ENCODE measurements around the gene WDR75. TPM values are rescaled to one million over a fixed set of nuclear protein-coding genes. Genes with fewer than 3 reads are reported as not detected.

WDR75 gene
- total RNA-seq, 6 experiments from 2014 or later, result 28.9 to 35.7 (median 31.0) TPM

- Mint-ChIP-seq H3K36me3 (ENCODE audit: low read depth) (peaks cover 10% of the 10 kb centered on the region; the same call in 1 of the 2 replicates), H3K27me3 (ENCODE audit: insufficient read depth) (no peaks in the 10 kb centered on the region; the same call in 1 of the 2 replicates), H3K27ac (peak overlapping the region; percentile 84), H3K4me1 (ENCODE audit: low read depth) (peaks cover 82% of the 10 kb centered on the region), H3K4me3 (peak overlapping the region; percentile 84), H3K9me3 (no peaks in the 10 kb centered on the region; the same call in 1 of the 2 replicates)
- DNase-seq, result peak; percentile 72
- no peak for TF ChIP-seq CTCF (IDR thresholded peaks at IDR 0.05)
Measured at GRCh38 chr2:189407281-189408209, 33.7 kb upstream of the WDR75 start.

GRCh38 chr2:189408294-189408693 lies 33.0 kb upstream of the WDR75 start:
- Mint-ChIP-seq H3K36me3 (ENCODE audit: low read depth) (peaks cover 6% of the 10 kb centered on the region; the same call in 1 of the 2 replicates), H3K27me3 (ENCODE audit: insufficient read depth) (no peaks in the 10 kb centered on the region; the same call in 1 of the 2 replicates), H3K9me3 (no peaks in the 10 kb centered on the region), H3K4me3 (peak overlapping the region; percentile 84), H3K4me1 (ENCODE audit: low read depth) (peaks cover 82% of the 10 kb centered on the region), H3K27ac (peak overlapping the region; percentile 84)
- no peak for DNase-seq
- no peak for TF ChIP-seq CTCF (IDR thresholded peaks at IDR 0.05)

- H3K36me3 Mint-ChIP-seq (ENCODE audit: low read depth), result peaks cover 4% of the 10 kb centered on the region; the same call in 1 of the 2 replicates
- no peaks in the 10 kb centered on the region; the same call in 1 of the 2 replicates for H3K27me3 Mint-ChIP-seq (ENCODE audit: insufficient read depth)
- no peak for TF ChIP-seq CTCF (IDR thresholded peaks at IDR 0.05)
- H3K4me1 Mint-ChIP-seq (ENCODE audit: low read depth), result peaks cover 80% of the 10 kb centered on the region
- DNase-seq, result peak; percentile 16
- H3K9me3 Mint-ChIP-seq, result no peaks in the 10 kb centered on the region
- no peak overlapping the region; the same call in 1 of the 2 replicates for H3K4me3 Mint-ChIP-seq
- H3K27ac Mint-ChIP-seq, result peak overlapping the region; percentile 72
Measured at GRCh38 chr2:189409131-189409530, 32.1 kb upstream of the WDR75 start.

- Mint-ChIP-seq H3K9me3 (no peaks in the 10 kb centered on the region), H3K36me3 (ENCODE audit: low read depth) (no peaks in the 10 kb centered on the region), H3K4me1 (ENCODE audit: low read depth) (peaks cover 74% of the 10 kb centered on the region), H3K27me3 (ENCODE audit: insufficient read depth) (no peaks in the 10 kb centered on the region; the same call in 1 of the 2 replicates), H3K4me3 (no peak overlapping the region), H3K27ac (peak overlapping the region; percentile 61; the same call in 1 of the 2 replicates)
- no peak for TF ChIP-seq CTCF (IDR thresholded peaks at IDR 0.05)
- no peak for DNase-seq
Measured at GRCh38 chr2:189409647-189410046, 31.6 kb upstream of the WDR75 start.

- Mint-ChIP-seq H3K27ac (peak overlapping the region; percentile 82), H3K4me1 (ENCODE audit: low read depth) (peaks cover 65% of the 10 kb centered on the region), H3K4me3 (peak overlapping the region; percentile 62), H3K27me3 (ENCODE audit: insufficient read depth) (no peaks in the 10 kb centered on the region; the same call in 1 of the 2 replicates), H3K9me3 (no peaks in the 10 kb centered on the region), H3K36me3 (ENCODE audit: low read depth) (no peaks in the 10 kb centered on the region)
- peak; percentile 84 for DNase-seq
- TF ChIP-seq CTCF (IDR thresholded peaks at IDR 0.05), result no peak
Measured at GRCh38 chr2:189411860-189412259, 29.4 kb upstream of the WDR75 start.
